IMR-90 (cell line): ENCODE results near the gene LCE1B. TPM values are rescaled to one million over a fixed set of nuclear protein-coding genes. Genes with fewer than 3 reads are reported as not detected.

Source experiments
- ATAC-seq: fragments of 200-7000 bp; cut with Tn5 transposase; 2 replicates; pipeline ENCODE4 v1.9.1; 2020; ENCODE audit warnings: low read depth, mild to moderate bottlenecking, moderate library complexity
- BruUV-seq: library from RNA; stranded (reverse); fragments of 400-500 nt; replicated peaks from 2 replicates; lab custom pipeline; 2021; lab: Mats Ljungman, UMichigan
- CTCF ChIA-PET: fragments of 300-600 bp; formaldehyde crosslinking; extraction: SDS; loops from one replicate; lab custom pipeline; 2021; ENCODE audit warnings: antibody characterized with exemption; lab: Yijun Ruan, JAX
- POLR2A ChIA-PET: fragments of 300-600 bp; sonication (Branson Sonifier 250); formaldehyde crosslinking; loops from one replicate; lab custom pipeline; 2022; ENCODE audit warnings: antibody characterized with exemption; ENCODE audit not compliant: unreplicated experiment; lab: Charles Lee
- DNase-seq: peaks from one replicate; pipeline ENCODE4 v3.0.0; 2013
- H2AFZ ChIP-seq: replicated peaks from 2 replicates; pipeline ENCODE3; 2013; ENCODE audit warnings: low read length, mild to moderate bottlenecking; ENCODE audit not compliant: poor library complexity
- H2AK5ac ChIP-seq: 2 replicates; pipeline ENCODE4 v1.6.1; 2013; ENCODE audit warnings: low read depth, low read length, inconsistent platforms
- H2AK9ac ChIP-seq: replicated peaks from 2 replicates; pipeline ENCODE3; 2013; ENCODE audit warnings: mild to moderate bottlenecking, low read depth, low read length, moderate library complexity; ENCODE audit not compliant: poor library complexity
- H2BK120ac ChIP-seq: 2 replicates; pipeline ENCODE4 v1.6.1; 2013; ENCODE audit warnings: low read depth, low read length, inconsistent platforms
- H2BK15ac ChIP-seq: 3 replicates; pipeline ENCODE4 v1.6.1; 2013; ENCODE audit warnings: low read depth, low read length, inconsistent platforms
- H2BK20ac ChIP-seq: 2 replicates; pipeline ENCODE4 v1.6.1; 2013; ENCODE audit warnings: low read depth, mild to moderate bottlenecking, inconsistent platforms, low read length, moderate library complexity
- H2BK5ac ChIP-seq: 2 replicates; pipeline ENCODE4 v1.6.1; 2013; ENCODE audit warnings: mild to moderate bottlenecking, low read depth, low read length, inconsistent platforms; ENCODE audit not compliant: poor library complexity, severe bottlenecking
- H3K14ac ChIP-seq: replicated peaks from 2 replicates; pipeline ENCODE4 v1.6.1; 2013; ENCODE audit warnings: low read depth, low read length, inconsistent platforms
- H3K18ac ChIP-seq: 2 replicates; pipeline ENCODE4 v1.6.1; 2013; ENCODE audit warnings: low read depth, low read length, control low read depth
- H3K23ac ChIP-seq: 2 replicates; pipeline ENCODE4 v1.6.1; 2013; ENCODE audit warnings: low read depth, low read length, inconsistent platforms
- H3K27ac ChIP-seq: 2 replicates; pipeline ENCODE4 v1.5.1; 2013; ENCODE audit warnings: mild to moderate bottlenecking, control low read depth, low read length; ENCODE audit not compliant: insufficient read depth
- H3K27me3 ChIP-seq: 2 replicates; pipeline ENCODE4 v1.6.1; 2013; ENCODE audit warnings: low read length; ENCODE audit not compliant: control insufficient read depth, insufficient read depth
- H3K36me3 ChIP-seq: 2 replicates; pipeline ENCODE4 v1.6.1; 2013; ENCODE audit warnings: low read length, mixed read lengths; ENCODE audit not compliant: control insufficient read depth, insufficient read depth
- H3K4ac ChIP-seq: 2 replicates; pipeline ENCODE4 v1.6.1; 2013; ENCODE audit warnings: low read depth, low read length, inconsistent platforms
- H3K4me1 ChIP-seq: 2 replicates; pipeline ENCODE4 v1.6.1; 2013; ENCODE audit warnings: low read length, mixed read lengths; ENCODE audit not compliant: control insufficient read depth, insufficient read depth
- H3K4me2 ChIP-seq: 2 replicates; pipeline ENCODE4 v1.6.1; 2013; ENCODE audit warnings: low read depth, mild to moderate bottlenecking, control low read depth, low read length, moderate library complexity
- H3K4me3 ChIP-seq: 2 replicates; pipeline ENCODE4 v1.5.1; 2013; ENCODE audit warnings: low read depth, mild to moderate bottlenecking, control low read depth, low read length, moderate library complexity; ENCODE audit not compliant: insufficient read depth
- H3K56ac ChIP-seq: 2 replicates; pipeline ENCODE4 v1.6.1; 2013; ENCODE audit warnings: low read length, inconsistent platforms; ENCODE audit not compliant: insufficient read depth; ENCODE audit errors: extremely low read depth
- H3K79me1 ChIP-seq, 2 experiments: 2 replicates each; pipeline ENCODE4 v1.6.1; 2013; ENCODE audit warnings: low read length in 2 of 2, inconsistent platforms in 1 of 2, low read depth in 1 of 2
- H3K9ac ChIP-seq: 2 replicates; pipeline ENCODE4 v1.6.1; 2013; ENCODE audit warnings: low read depth, low read length, control low read depth
- H3K9me1 ChIP-seq: 2 replicates; pipeline ENCODE4 v1.6.1; 2013; ENCODE audit warnings: low read length, inconsistent platforms; ENCODE audit not compliant: insufficient read depth
- H3K9me3 ChIP-seq: 2 replicates; pipeline ENCODE4 v1.6.1; 2013; ENCODE audit warnings: low read length; ENCODE audit not compliant: control insufficient read depth, insufficient read depth
- H4K20me1 ChIP-seq: 2 replicates; pipeline ENCODE4 v1.6.1; 2013; ENCODE audit warnings: low read length, inconsistent platforms; ENCODE audit not compliant: insufficient read depth
- H4K5ac ChIP-seq: 2 replicates; pipeline ENCODE4 v1.6.1; 2013; ENCODE audit warnings: mild to moderate bottlenecking, low read depth, low read length, control low read depth
- H4K8ac ChIP-seq, 2 experiments: 2 replicates each; pipeline ENCODE4 v1.6.1; 2013; ENCODE audit warnings: low read depth in 2 of 2, low read length in 2 of 2, control low read depth in 1 of 2, inconsistent platforms in 1 of 2
- H4K91ac ChIP-seq: 2 replicates; pipeline ENCODE4 v1.6.1; 2013; ENCODE audit warnings: low read depth, low read length, inconsistent platforms; ENCODE audit not compliant: insufficient read depth
- BHLHE40 ChIP-seq: fragments of 150-350 bp; IDR thresholded peaks from 2 replicates; pipeline ENCODE4 v1.6.1; 2016; ENCODE audit warnings: mild to moderate bottlenecking, low read depth, low read length
- CEBPB ChIP-seq: IDR thresholded peaks from 2 replicates; pipeline ENCODE4 v1.6.1; 2012; ENCODE audit warnings: low read depth, low read length, improper control_type of control experiment
- CHD1 ChIP-seq: IDR thresholded peaks from 2 replicates; pipeline ENCODE4 v1.6.1; 2012; ENCODE audit warnings: low read depth, low read length, improper control_type of control experiment
- FOS ChIP-seq: fragments of 150-350 bp; IDR thresholded peaks from 2 replicates; pipeline ENCODE4 v1.6.1; 2016; ENCODE audit warnings: low read depth, low read length
- MAFK ChIP-seq: IDR thresholded peaks from 2 replicates; pipeline ENCODE4 v1.6.1; 2012; ENCODE audit warnings: low read depth, low read length, improper control_type of control experiment
- MAZ ChIP-seq: IDR thresholded peaks from 2 replicates; pipeline ENCODE4 v1.6.1; 2012; ENCODE audit warnings: low read depth, mild to moderate bottlenecking, low read length, improper control_type of control experiment, moderate library complexity, borderline replicate concordance
- MXI1 ChIP-seq: IDR thresholded peaks from 2 replicates; pipeline ENCODE4 v1.6.1; 2012; ENCODE audit warnings: low read depth, mild to moderate bottlenecking, low read length, moderate library complexity, borderline replicate concordance
- NFE2L2 ChIP-seq: fragments of 150-350 bp; IDR thresholded peaks from 2 replicates; pipeline ENCODE4 v1.6.1; 2016; ENCODE audit warnings: low read depth, mild to moderate bottlenecking, low read length
- POLR2A ChIP-seq: IDR thresholded peaks from 2 replicates; pipeline ENCODE4 v1.6.1; 2012; ENCODE audit warnings: mild to moderate bottlenecking, low read depth, low read length
- RAD21 ChIP-seq: IDR thresholded peaks from 2 replicates; pipeline ENCODE4 v1.6.1; 2012; ENCODE audit warnings: low read length, improper control_type of control experiment
- RCOR1 ChIP-seq: IDR thresholded peaks from 2 replicates; pipeline ENCODE4 v1.6.1; 2012; ENCODE audit warnings: mild to moderate bottlenecking, low read length, improper control_type of control experiment; ENCODE audit not compliant: insufficient replicate concordance
- RFX5 ChIP-seq: IDR thresholded peaks from 2 replicates; pipeline ENCODE4 v1.8.0; 2012; ENCODE audit warnings: low read depth, mild to moderate bottlenecking, low read length, moderate library complexity
- SMC3 ChIP-seq: fragments of 150-350 bp; IDR thresholded peaks from 2 replicates; pipeline ENCODE4 v1.6.1; 2016; ENCODE audit warnings: low read depth, mild to moderate bottlenecking, antibody characterized with exemption, low read length, moderate library complexity
- WGBS, 2 experiments: methylation state at CpG; one replicate each; pipeline versions ENCODE4 v1.1.5 to v1.1.7; 2013; ENCODE audit warnings: missing lambda C conversion rate in 2 of 2; ENCODE audit not compliant: insufficient read length in 1 of 2; ENCODE audit errors: extremely low coverage in 2 of 2; 5-methylcytosine and 5-hydroxymethylcytosine counted together
- dilution Hi-C: fragments of 300-500 bp; cut with HindIII; formaldehyde crosslinking; loops from one replicate; pipeline ENCODE4 v1.14.3; 2018; ENCODE audit warnings: low sequenced_read_pairs; ENCODE audit not compliant: unreplicated experiment
- in situ Hi-C: fragments of 300-500 bp; cut with MboI; formaldehyde crosslinking; loops from 3 replicates; pipeline ENCODE4 v1.14.3; 2019; ENCODE audit warnings: low sequenced_read_pairs, inconsistent platforms, mixed read lengths
- intact Hi-C: fragments of 100-400 bp; cut with micrococcal nuclease; formaldehyde crosslinking; loops from 2 replicates; pipeline ENCODE4 v1.10.0; 2022
- polyA plus RNA-seq, 3 experiments: library from polyadenylated mRNA; depleted of rRNA; stranded (reverse); fragments of >200 nt; gene quantifications; 2 replicates each; pipeline ENCODE4 v1.2.3, GENCODE V29; 2012; ENCODE audit warnings: low replicate concordance in 1 of 3
- total RNA-seq: library from RNA; depleted of rRNA; stranded (reverse); fragments of >200 nt; gene quantifications from 2 replicates; pipeline ENCODE4 v1.2.3, GENCODE V29; 2012
- TF ChIP-seq, protein P1 (sequence below): conservative IDR thresholded peaks from 2 replicates; pipeline ENCODE4 v1.5.1; 2012; ENCODE audit warnings: mild to moderate bottlenecking, low read depth, low read length, improper control_type of control experiment
- TF ChIP-seq, protein P2 (sequence below): fragments of 150-350 bp; IDR thresholded peaks from 2 replicates; pipeline ENCODE4 v1.6.1; 2017; ENCODE audit warnings: mild to moderate bottlenecking, antibody characterized with exemption, low read length, low read depth
- TF ChIP-seq, protein P3 (sequence below): fragments of 150-350 bp; IDR thresholded peaks from 2 replicates; pipeline ENCODE4 v1.6.1; 2016; ENCODE audit warnings: low read depth, mild to moderate bottlenecking, low read length, moderate library complexity, borderline replicate concordance

The LCE1B gene
- total and polyA plus RNA-seq, 2 of the 4 experiments (the other 2 are of a cell fraction), result not detected

- no peaks in the 10 kb centered on the region for H4K20me1 ChIP-seq
- H4K5ac ChIP-seq, result no peak within 1 kb of the TSS
- H3K18ac ChIP-seq, result no peak within 1 kb of the TSS
- H3K4me2 ChIP-seq, result no peak within 1 kb of the TSS
- no peak within 1 kb of the TSS for H2AK5ac ChIP-seq
- H2BK20ac ChIP-seq, result no peak within 1 kb of the TSS
- ATAC-seq, result no peak
- no peak within 1 kb of the TSS for H3K9ac ChIP-seq
- H3K4ac ChIP-seq, result no peak within 1 kb of the TSS
- no peak within 1 kb of the TSS for H4K91ac ChIP-seq
- no peak within 1 kb of the TSS for H2BK120ac ChIP-seq
- no peak within 1 kb of the TSS for H2BK5ac ChIP-seq
- no peak for TF ChIP-seq CEBPB
- no peak for TF ChIP-seq MAFK
- no peak for TF ChIP-seq POLR2A
- no peak for TF ChIP-seq MXI1
- TF ChIP-seq, protein P1, sequence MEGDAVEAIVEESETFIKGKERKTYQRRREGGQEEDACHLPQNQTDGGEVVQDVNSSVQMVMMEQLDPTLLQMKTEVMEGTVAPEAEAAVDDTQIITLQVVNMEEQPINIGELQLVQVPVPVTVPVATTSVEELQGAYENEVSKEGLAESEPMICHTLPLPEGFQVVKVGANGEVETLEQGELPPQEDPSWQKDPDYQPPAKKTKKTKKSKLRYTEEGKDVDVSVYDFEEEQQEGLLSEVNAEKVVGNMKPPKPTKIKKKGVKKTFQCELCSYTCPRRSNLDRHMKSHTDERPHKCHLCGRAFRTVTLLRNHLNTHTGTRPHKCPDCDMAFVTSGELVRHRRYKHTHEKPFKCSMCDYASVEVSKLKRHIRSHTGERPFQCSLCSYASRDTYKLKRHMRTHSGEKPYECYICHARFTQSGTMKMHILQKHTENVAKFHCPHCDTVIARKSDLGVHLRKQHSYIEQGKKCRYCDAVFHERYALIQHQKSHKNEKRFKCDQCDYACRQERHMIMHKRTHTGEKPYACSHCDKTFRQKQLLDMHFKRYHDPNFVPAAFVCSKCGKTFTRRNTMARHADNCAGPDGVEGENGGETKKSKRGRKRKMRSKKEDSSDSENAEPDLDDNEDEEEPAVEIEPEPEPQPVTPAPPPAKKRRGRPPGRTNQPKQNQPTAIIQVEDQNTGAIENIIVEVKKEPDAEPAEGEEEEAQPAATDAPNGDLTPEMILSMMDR, result no peak
- no peak for TF ChIP-seq BHLHE40
- TF ChIP-seq RCOR1, result no peak
- no peak for TF ChIP-seq RAD21
- TF ChIP-seq, protein P2, sequence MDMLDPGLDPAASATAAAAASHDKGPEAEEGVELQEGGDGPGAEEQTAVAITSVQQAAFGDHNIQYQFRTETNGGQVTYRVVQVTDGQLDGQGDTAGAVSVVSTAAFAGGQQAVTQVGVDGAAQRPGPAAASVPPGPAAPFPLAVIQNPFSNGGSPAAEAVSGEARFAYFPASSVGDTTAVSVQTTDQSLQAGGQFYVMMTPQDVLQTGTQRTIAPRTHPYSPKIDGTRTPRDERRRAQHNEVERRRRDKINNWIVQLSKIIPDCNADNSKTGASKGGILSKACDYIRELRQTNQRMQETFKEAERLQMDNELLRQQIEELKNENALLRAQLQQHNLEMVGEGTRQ, result no peak
- no peak for TF ChIP-seq CHD1
- no peak for TF ChIP-seq FOS
- TF ChIP-seq NFE2L2, result no peak
- no peak for TF ChIP-seq MAZ
- TF ChIP-seq, protein P3, sequence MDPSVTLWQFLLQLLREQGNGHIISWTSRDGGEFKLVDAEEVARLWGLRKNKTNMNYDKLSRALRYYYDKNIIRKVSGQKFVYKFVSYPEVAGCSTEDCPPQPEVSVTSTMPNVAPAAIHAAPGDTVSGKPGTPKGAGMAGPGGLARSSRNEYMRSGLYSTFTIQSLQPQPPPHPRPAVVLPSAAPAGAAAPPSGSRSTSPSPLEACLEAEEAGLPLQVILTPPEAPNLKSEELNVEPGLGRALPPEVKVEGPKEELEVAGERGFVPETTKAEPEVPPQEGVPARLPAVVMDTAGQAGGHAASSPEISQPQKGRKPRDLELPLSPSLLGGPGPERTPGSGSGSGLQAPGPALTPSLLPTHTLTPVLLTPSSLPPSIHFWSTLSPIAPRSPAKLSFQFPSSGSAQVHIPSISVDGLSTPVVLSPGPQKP, result no peak
- no peak for TF ChIP-seq SMC3
- no peak for TF ChIP-seq RFX5
- no TSS peak for BruUV-seq
- ChIA-PET CTCF (no interaction called here), POLR2A (no interaction called here)
- no peaks in the 10 kb centered on the region for H3K4me1 ChIP-seq
- no peak within 1 kb of the TSS for H3K14ac ChIP-seq
- H3K9me1 ChIP-seq, result no peaks in the 10 kb centered on the region
- H3K36me3 ChIP-seq, result no peaks in the 10 kb centered on the region
- dilution Hi-C loops, result no loop called here
- no peak within 1 kb of the TSS for H3K27ac ChIP-seq
- intact Hi-C loops, result no loop called here
- H3K23ac ChIP-seq, result no peak within 1 kb of the TSS
- whole genome bisulfite sequencing, 2 experiments, result no CpG with 5 or more reads among the region's 3 CpGs
- no peak within 1 kb of the TSS for H2AK9ac ChIP-seq
- H3K56ac ChIP-seq, result no peak within 1 kb of the TSS
- H2AFZ ChIP-seq, result no peak within 1 kb of the TSS
- no peaks in the 10 kb centered on the region for H3K79me1 ChIP-seq
- H3K27me3 ChIP-seq, result no peaks in the 10 kb centered on the region
- H3K9me3 ChIP-seq, result peaks cover 2% of the 10 kb centered on the region; the same call in 1 of the 2 replicates
- H4K8ac ChIP-seq, result no peak within 1 kb of the TSS
- no peak within 1 kb of the TSS for H3K4me3 ChIP-seq
- no peak for DNase-seq
- in situ Hi-C loops, result no loop called here
- no peak within 1 kb of the TSS for H2BK15ac ChIP-seq
Observed at GRCh38 chr1:152806576-152806975, 5.2 kb upstream of the LCE1B start, which contains the start of gene LCE1C. TSS of gene LCE1C (minus strand) at chr1:152806651. CDS start at chr1:152805478, 1,173 bp downstream.
